Measurements from ENCODE around the gene CENPS.
"Not testable (repeated sequence)": the region's sequence is repeated elsewhere in the genome, so short reads cannot be mapped to it uniquely, and the experiment has no call there.

The CENPS gene

GRCh38 chr1:10430216-10431069 is at the start of gene CENPS:
CENPS (plus strand) TSS chr1:10430433; CDS start chr1:10430518, 85 bp downstream.
- DNase-seq, result peak; percentile 67

- DNase-seq, result no peak
Measured at GRCh38 chr1:10380594-10381275, 49.5 kb upstream of the CENPS start.

GRCh38 chr1:10383630-10384029 is 46.6 kb upstream of the CENPS start:
- DNase-seq, result no peak

- no peak for DNase-seq
Measured at GRCh38 chr1:10384219-10384618, 46.0 kb upstream of the CENPS start.

- no peak for DNase-seq
Measured at GRCh38 chr1:10386761-10387676, 43.2 kb upstream of the CENPS start.

GRCh38 chr1:10387677-10388386 is 42.4 kb upstream of the CENPS start:
- DNase-seq, result peak; percentile 27

GRCh38 chr1:10388387-10388715 is 41.9 kb upstream of the CENPS start:
- no peak for DNase-seq

GRCh38 chr1:10389271-10389973 is 40.8 kb upstream of the CENPS start:
- DNase-seq, result no peak

GRCh38 chr1:10396870-10397269 is 33.4 kb upstream of the CENPS start:
- no peak for DNase-seq

GRCh38 chr1:10398278-10398733 is 31.9 kb upstream of the CENPS start:
- peak; percentile 49 for DNase-seq

GRCh38 chr1:10398734-10399443 is 31.3 kb upstream of the CENPS start, which contains the start of gene PGD:
PGD (plus strand) TSS chr1:10399064; CDS start chr1:10399118, 54 bp downstream.
- peak; percentile 94 for DNase-seq

GRCh38 chr1:10399444-10399941 is 30.7 kb upstream of the CENPS start:
- DNase-seq, result no peak

- DNase-seq, result no peak
Measured at GRCh38 chr1:10400013-10400412, 30.2 kb upstream of the CENPS start.

- DNase-seq, result no peak
Measured at GRCh38 chr1:10401281-10401680, 29.0 kb upstream of the CENPS start.

- no peak for DNase-seq
Measured at GRCh38 chr1:10402729-10403274, 27.4 kb upstream of the CENPS start.

- no peak for DNase-seq
Measured at GRCh38 chr1:10407201-10407600, 23.0 kb upstream of the CENPS start.

- no peak for DNase-seq
Measured at GRCh38 chr1:10415211-10415930, 14.9 kb upstream of the CENPS start.

- not testable (repeated sequence) for DNase-seq
Measured at GRCh38 chr1:10415967-10416366, 14.3 kb upstream of the CENPS start.

- not testable (repeated sequence) for DNase-seq
Measured at GRCh38 chr1:10418741-10419140, 11.5 kb upstream of the CENPS start.

GRCh38 chr1:10419351-10419750 is 10.9 kb upstream of the CENPS start:
- no peak for DNase-seq

Data from DMS 273 treated with DMSO at 0.1 percent for 48 hours (cell line).